NCI-H460 (cell line): ENCODE measurements around the gene CYBC1. TPM values are rescaled to one million over a fixed set of nuclear protein-coding genes. Genes with fewer than 3 reads are reported as not detected.
"Not testable (repeated sequence)": the region's sequence is repeated elsewhere in the genome, so short reads cannot be mapped to it uniquely, and the experiment has no call there.

Experiments
- DNase-seq: peaks from one replicate; pipeline ENCODE4 v3.0.0-alpha.2; 2016; ENCODE audit warnings: low read depth; ENCODE audit errors: extremely low read depth
- total RNA-seq: library from RNA; depleted of rRNA; stranded (reverse); fragments of >200 nt; shearing (Covaris generic); gene quantifications from 2 replicates; pipeline ENCODE4 v1.2.3, GENCODE V29; 2014

CYBC1 gene
- total RNA-seq, 1 experiment from 2014 or later = 39.5 TPM

DNA sequence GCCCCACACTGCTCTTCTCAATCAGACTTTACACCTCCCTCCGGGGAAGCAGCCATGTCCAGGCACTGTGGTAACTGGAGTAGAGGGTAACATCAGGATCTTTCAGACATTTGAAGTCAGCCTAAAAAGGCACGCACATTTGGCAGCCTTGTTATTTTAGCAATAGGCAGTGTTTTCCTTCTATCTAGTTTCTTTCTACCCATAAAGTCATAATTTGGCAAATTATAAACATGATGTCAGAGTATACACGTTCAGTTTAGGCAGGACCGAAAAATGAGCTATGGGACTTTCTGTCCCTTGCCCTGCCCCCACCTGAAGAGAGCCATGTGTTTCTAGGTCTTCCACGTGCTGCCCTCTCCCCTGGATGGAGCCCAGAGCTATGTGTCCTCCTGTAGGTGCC is 29.1 kb upstream of the CYBC1 start:
- DNase-seq = no peak

DNA sequence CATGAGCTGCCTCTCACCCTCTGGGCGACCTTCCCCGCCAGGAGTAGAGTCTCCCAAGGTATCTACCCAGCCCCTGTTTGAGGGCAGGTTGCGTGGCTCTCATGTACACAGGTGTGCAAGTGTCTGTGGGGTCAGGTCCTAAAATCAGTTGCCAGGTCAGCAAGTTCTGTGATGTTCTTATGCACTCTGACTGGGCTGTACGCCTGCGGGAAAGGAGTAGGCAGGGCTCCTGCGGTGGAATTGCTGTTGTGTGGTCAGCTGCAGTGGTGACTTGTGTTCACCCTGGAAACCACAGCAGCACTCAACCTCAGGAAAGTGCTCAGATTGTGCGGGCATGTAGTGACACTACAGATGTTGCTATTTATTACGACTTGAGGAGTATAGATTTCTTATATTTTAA is 27.4 kb upstream of the CYBC1 start:
- no peak for DNase-seq

DNA sequence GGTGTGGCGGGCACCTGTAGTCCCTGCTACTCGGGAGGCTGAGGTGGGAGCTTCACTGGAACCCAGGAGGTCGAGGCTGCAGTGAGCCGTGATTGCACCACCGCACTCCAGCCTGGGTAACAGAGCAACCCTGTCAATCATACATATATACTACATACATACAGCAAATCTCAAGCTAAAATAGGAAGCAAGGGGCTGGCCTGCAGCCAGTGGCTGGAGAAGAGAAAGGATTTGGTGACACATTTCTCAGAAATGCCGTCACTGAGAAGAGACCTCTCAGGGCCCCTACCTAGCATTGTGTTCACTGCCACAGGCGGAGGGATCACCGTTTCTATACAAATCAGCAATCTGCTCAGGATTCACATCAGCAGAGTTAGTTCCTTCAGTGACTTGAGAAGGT is 24.9 kb upstream of the CYBC1 start:
- DNase-seq = no peak

DNA sequence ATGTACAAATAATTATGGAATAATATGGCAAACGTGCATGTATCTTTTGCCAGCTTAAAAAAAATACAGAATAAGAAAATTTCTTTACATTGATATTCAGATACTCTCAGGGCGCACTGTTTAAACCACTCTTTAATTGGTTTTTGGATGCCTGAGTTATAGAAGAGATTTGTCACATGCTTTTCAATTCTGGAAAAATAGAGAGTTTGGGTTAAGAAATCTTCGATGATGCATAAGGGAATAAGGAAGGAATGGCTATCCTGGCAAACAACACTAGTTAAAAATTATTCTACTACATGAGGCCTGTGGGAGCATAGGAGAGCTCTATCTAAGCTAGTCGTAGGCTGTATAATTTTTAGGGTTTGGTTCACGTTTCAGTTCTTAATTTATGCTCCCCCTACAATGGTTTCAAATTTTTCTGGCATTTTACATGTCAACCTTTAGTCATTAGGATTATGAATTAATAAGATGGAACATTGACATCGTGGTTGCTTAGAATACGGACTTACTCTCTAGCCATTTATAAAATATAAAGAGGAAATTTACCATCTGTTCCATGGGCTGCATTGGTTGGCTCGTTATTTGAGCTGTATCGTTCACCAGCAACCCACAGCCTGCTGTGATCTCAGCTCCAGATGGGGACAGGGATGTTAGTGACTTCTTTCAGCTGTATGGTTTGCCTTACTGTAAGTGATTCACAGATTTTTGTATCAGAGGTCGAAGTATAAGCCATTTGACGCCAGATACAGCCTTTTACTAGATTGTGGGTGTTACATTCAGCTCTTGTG is 23.9 kb upstream of the CYBC1 start:
- DNase-seq = no peak

DNA sequence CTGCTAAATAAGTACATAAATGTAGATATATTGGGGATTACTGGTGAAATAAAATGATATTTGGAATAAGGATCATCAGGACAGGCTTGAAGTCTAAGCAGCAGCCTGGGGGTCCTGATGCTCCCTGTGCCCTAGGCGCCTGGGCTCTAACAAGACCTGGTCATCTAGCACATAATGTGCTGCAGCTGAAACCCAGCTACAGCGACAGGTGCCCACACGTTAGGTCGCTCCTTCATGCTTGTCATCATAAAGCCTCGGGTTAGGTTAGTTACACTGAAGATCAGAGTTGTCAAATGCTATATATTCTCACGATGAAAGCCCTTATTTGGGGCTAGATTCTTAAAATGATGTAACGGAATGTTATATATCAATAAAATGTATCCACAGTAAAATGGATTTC is 19.5 kb upstream of the CYBC1 start:
- no peak for DNase-seq

DNA sequence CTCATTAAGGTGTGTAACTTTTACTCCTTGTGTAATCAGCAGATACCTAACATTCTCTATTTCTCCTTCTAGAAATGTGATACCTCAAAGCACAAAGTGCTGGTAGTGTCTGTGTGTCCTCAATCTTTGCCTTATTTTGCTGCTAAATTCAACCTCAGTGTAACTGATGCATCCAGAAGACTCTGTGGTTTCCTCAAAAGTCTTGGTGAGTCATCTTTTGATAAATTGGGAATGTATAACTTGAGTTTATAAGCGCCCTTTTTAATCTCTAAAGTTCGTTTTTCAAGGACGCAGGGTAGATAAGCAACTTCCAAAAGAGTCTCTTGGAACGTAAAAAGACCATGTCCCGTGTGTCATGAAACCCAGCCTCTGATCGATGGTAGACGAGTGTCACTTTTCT is 18.1 kb upstream of the CYBC1 start:
- DNase-seq = no peak

DNA sequence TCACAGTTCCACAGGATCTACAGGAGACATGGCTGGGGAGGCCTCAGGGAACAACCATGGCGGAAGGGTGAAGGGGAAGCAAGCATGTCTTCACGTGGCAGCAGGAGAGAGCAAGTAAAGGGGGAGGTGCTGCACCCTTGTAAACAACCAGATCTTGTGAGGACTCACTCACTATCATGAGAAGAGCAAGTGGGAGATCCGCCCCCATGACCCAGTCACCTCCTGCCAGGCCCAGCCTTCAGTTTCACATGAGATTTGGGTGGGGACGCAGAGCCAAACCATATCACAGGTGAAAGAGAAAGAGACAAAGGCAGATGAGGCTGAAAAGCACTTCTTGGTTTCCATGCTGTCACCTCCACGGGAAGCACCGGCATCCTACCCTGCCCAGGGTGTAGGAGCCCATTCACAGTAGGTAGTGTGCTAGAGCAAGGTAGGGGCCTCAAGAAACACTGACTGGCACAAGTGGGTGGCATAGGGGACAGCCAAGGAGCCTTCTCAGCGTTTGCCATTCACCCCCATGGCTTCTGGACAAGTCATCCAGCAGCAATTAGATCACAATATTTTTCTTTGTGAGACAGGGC is 14.6 kb upstream of the CYBC1 start:
- no peak for DNase-seq

DNA sequence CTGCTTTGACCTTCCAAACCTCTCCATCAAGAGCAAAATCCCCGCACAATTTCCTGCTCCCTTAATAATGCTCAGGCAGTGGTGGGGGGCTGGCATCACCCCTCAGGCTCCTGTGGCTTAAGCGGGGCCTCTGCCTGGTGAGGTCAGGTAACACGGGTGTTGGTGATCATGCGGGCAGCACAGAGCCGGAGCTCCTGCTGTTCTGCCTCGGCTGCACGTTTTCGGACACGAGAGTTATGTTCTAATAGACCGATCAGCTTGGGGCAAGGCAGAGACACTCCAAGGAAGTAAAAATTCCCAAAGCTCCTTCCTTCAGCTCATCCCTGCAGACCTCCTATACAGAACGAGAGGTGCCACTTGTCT is 14.0 kb upstream of the CYBC1 start:
- no peak for DNase-seq

DNA sequence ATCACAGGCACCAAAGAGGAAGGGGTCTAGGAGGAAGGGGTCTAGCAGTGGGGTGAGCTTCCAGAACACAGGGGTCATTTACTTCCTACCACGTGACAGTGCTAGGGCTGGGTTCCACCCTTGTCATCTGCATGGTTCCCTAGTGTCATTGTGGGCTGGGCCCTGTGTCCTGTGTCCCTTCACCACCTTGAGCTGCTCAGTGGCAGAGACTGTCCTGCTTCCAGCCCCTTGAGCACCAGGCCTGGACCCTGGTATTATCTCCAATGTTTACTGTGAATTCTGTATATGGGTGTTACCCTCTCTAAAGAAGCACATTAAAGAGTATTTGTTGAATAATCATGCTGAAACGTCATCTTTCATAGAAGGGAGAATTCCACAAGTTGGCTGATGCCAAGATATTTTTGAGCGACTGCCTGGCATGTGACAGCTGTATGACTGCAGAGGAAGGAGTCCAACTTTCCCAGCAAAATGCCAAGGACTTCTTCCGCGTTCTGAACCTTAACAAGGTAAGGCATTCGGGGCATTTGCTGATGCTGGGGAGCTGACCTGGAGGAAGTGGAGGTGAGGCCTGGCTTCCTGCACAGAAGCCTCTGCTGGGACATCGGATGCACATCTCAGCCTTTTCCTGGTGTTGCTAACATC is 13.5 kb upstream of the CYBC1 start:
- no peak for DNase-seq

DNA sequence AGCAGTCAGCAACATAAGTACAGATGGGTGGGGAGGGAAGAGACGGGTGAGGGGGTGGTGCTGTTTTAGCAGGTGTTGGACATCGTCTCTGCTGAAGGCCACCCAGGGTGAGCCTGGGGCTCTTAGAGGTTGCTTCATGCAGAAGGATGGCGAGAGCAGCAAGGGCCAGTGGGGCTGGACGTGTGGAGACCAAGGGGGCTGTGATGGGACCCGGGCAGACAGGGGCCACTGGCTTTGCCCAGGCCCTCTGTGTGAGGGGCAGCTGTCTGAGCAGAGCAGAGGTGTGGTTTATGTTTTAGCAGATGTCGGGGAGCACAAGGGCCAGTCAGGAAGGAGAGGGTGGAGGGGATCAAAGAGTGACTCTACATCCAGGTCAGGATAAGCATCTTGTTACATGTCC is 12.8 kb upstream of the CYBC1 start:
- DNase-seq = no peak

DNA sequence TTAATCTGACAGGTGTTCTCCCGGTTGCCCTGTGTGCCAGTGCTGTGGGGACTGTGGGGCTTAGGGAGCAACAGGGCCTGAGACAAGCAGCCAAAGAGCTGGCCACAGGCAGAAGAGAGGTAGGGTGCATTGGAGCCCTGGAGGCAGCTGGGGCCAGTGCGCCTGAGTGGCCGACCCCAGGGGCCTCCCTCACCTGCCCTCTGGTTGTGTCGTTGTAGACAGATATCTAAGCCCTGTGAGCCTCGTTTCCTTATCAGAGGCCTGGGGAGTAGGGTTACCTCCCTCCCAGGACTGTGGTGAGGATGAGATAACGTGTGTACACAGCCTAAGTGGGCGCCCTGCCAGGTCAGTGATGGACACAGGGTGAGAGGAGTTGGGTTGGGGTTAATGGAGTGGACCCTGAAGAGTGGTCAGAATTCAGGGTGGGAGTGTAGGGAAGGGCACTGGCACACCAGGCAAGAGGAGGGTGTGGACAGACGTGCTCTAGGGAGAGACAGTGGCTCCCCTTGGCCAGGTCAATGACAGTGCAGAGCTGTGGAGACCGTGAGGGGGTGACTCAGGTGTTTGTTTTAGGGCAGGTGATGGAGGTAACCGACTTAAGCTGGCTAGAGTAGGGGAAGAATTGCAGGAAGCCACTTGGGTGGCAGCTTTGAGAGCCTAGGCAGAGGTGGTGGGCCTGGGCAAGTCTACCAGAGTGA is 11.4 kb upstream of the CYBC1 start:
- no peak for DNase-seq

DNA sequence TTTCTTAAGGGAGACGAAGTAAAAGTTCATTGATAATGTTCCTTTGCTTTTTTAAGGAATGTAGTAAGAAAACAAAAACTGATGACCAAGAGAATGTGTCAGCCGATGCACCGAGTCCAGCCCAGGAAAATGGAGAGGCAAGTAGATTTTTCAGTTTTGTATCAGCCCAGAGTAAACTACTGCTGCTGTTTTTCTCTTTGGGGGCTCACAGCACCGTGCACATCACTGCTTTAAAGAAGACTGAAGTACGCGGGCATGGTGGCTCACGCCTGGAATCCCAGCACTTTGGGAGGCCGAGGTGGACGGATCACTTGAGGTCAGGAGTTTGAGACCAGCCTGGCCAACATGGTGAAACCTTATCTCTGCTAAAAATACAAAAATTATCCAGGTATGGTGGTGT is 9.4 kb upstream of the CYBC1 start:
- DNase-seq = not testable (repeated sequence)

DNA sequence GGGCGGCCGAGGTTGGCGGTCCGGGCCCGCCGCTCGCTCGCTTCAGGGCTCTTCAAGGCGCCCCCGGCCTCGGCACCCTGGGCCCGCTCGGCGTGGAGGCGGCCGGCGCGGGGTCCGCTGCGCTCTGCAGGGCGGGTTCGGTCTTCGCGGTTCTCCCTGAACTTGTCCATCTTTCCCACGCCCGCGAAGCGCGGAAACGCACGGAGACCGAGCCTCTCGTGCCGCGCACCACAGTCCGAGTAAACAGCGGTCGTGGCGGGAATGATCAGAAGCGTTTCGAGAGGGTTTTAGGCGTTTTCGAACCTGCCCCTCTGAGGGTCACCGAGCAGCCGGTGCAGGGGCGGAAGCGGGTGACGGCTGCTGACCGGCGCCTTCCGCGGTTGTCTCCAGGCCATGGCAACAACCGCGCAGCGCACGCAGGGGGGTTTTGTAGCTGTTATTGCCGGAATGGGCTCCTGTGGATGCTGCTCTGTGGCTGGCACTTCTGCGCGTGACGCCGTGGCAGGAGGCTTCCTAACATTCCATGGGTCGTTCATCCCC is 8.4 kb upstream of the CYBC1 start:
- DNase-seq = no peak

DNA sequence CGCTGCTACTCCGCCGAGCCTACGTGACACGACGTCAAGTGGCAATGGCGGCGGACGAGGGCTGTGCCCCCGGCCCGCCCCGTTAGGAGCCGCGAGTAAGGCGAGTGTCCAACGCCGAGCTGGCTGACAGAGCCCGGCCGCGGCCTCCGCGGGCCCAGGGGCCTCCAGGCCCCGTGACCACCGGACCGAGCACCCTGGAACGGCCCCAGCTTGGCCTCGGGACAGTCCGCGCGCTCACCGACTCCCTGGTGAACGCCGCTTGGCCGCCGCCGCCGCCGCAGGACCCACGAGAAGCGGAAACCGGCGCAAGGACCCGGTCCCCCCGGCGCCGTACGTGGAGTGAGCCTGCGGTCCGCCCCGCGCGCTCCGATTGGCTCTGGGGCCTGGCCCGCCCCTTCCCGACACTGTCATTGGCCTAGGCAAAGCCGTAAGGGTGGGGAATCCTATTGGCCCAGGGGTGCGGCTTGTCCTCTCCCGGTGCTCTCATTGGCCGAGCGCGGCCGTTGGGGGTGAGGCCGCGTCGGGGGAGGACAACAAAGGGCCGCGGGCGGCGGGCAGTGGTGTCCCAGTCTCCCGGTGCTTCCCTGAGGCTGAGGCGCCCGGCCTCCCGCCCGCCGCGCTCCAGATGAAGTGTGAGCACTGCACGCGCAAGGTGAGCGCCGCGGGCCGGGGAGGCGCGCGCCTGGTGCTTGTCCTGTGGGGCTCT is 7.8 kb upstream of the CYBC1 start, which contains the start of gene NARF:
Gene NARF, plus strand, starts transcription at position 563 of the 706 bp plus-strand sequence. Its CDS starts 63 bp downstream, at position 626.
- DNase-seq = peak; percentile 98

DNA sequence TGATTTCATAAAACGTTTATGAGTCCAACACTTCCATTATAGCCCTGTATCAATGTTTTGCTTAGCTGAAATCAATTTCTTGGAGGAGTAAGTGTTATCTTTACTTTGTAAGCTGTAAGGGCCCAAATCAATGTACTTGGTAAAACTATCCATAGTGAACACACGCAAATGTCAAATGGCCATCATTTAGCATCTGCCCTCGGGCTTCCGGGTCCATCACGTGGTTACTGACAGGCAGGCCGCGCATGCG is 7.3 kb upstream of the CYBC1 start:
- no peak for DNase-seq

DNA sequence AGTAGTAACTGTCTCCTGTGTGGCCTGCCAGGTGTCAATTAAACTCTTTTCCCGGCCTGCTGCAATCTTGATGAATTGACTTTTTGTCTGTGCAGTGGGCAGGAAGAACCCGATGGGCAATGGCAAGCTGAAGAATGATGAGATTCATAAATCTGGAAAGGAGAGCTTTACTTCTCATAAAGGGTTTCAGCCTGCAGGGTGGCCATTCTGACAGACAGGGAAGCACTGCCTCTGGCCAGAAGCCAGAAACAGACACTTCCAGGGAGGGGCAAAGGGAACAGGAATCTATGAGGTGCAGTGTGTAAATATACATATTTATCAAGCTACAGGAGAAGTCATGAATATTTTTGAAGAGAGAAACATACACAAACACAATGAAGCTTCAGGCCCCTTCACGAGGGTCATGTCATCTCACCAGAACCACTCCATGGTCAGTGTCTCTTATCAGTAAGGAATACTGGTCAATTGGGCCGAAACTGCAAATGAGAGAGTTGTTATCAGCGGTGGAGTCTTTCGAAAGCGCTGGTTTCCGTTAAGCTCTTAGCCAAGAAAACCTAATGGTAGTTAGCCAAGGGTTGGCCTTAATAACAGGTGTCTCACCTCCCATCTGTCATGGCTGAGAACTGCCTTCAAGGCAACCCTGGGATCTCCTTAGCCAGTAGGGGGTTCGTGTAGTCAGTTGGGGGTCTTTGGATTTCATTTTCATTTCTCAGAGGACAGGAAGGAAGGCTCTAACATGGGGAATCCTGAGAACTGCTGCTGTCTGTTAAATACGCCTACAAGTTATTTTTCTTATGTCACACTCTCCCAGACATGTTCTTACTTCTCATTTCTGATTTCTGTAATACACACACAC is 6.7 kb upstream of the CYBC1 start:
- DNase-seq = no peak

DNA sequence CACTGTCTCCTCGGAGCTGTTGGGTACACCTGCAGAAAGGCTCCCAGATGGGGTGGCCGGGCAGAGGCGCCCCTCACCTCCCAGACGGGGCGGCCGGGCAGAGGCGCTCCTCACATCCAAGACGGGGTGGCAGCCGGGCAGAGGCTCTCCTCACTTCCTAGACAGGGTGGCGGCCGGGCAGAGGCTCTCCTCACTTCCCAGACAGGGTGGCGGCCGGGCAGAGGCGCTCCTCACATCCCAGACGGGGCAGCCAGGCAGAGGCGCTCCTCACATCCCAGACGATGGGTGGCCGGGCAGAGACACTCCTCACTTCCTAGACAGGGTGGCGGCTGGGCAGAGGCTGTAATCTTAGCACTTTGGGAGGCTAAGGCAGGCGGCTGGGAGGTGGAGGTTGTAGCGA is 3.2 kb upstream of the CYBC1 start:
- DNase-seq = not testable (repeated sequence)

DNA sequence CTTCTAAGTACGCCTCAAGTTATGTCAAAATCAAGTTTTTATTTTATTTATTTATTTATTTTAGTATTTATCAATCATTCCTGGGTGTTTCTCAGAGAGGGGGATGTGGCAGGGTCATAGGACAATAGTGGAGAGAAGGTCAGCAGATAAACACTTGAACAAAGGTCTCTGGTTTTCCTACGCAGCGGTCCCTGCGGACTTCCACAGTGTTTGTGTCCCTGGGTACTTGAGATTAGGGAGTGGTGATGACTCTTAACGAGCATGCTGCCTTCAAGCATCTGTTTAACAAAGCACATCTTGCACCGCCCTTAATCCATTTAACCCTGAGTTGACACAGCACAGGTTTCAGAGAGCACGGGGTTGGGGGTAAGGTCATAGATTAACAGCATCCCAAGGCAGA is 2.6 kb upstream of the CYBC1 start:
- DNase-seq = not testable (repeated sequence)

DNA sequence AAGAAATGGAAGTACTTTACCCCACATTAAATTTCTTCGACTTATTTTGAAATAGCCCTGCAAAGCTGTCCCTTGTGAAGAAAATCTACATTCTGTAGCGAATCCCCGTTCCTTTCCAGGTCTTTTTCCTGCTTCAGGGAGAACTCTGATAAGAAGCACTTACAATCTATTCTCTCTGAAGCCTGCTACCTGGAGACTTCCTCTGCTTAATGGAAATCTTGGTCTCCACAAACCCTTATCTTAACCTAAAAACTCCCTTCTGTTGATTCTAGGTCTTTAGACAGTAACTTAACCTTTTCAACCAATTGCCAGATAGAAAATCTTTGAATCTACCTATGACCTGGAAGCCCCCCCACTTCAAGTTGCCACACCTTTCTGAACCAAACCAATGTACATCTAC is 1.6 kb upstream of the CYBC1 start:
- DNase-seq = no peak

DNA sequence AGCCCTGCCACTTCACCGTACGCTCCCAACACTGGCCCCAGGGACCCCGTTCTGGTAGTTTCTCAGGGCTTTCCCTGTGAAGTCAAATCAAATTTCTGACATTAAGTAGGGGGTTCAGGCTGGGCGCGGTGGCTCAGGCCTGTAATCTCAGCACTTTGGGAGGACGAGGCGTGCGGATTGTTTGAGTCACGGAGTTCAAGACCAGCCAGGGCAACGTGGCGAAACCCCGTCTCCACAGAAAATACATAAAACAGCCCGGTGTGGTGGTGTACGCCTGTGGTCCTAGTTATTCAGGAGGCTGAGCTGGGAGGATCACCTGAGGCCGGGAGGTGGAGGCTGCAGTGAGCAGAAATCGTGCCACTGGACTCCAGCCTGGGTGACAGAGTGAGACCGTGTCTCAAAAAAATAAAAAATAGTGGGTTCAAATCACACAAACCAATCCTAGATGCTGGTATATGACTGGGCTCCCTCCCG is 632 bp downstream of the CYBC1 start:
- DNase-seq = no peak
